SK-N-SH (cell line): ENCODE measurements around the gene RAMP1. TPM values are rescaled to one million over a fixed set of nuclear protein-coding genes. Genes with fewer than 3 reads are reported as not detected.
A peak's percentile ranks its signal among the peaks of the same experiment; 100 is the strongest.

Source experiments
- CTCF ChIA-PET: fragments of 300-600, 350-600 bp; formaldehyde crosslinking; extraction: SDS; loops from one replicate; lab custom pipeline; 2021; lab: Yijun Ruan, JAX
- POLR2A ChIA-PET: fragments of 350-600 bp; sonication (Branson Sonifier 250); formaldehyde crosslinking; extraction: SDS; loops from one replicate; lab custom pipeline; 2020; ENCODE audit warnings: antibody characterized with exemption, inconsistent platforms; lab: Yijun Ruan, JAX
- DNase-seq: peaks from one replicate; pipeline ENCODE4 v3.0.0; 2012
- H2AFZ ChIP-seq: fragments of 200-600 bp; sonication (generic); 2 replicates; pipeline ENCODE4 v1.8.1; 2016; ENCODE audit warnings: antibody characterized with exemption, mild to moderate bottlenecking, low read depth
- H3F3A ChIP-seq: fragments of 200-600 bp; sonication (generic); replicated peaks from 2 replicates; pipeline ENCODE3; 2016; ENCODE audit warnings: antibody characterized with exemption, mild to moderate bottlenecking; ENCODE audit not compliant: insufficient read depth
- H3K27ac ChIP-seq, 2 experiments: fragments of 200-500 bp in 1 of 2; fragments of 200-600 bp in 1 of 2; sonication (Bioruptor generic) in 1 of 2; sonication (generic), shearing (Covaris generic) in 1 of 2; 2 replicates each; pipeline versions ENCODE4 v1.5.1 to v1.6.1; 2014 to 2016; ENCODE audit warnings: low read depth in 2 of 2, inconsistent platforms in 1 of 2, low read length in 1 of 2, mild to moderate bottlenecking in 1 of 2, mixed read lengths in 1 of 2
- H3K27me3 ChIP-seq: fragments of 200-600 bp; sonication (generic), shearing (Covaris generic); 2 replicates; pipeline ENCODE4 v1.6.1; 2016; ENCODE audit warnings: mixed run types; ENCODE audit not compliant: insufficient read depth
- H3K36me3 ChIP-seq, 2 experiments: fragments of 200-500 bp in 1 of 2; fragments of 200-600 bp in 1 of 2; sonication (Bioruptor generic) in 1 of 2; sonication (generic) in 1 of 2; replicated peaks in 1 of 2; 2 replicates each; pipeline versions ENCODE3 to v1.5.1; 2014 to 2016; ENCODE audit warnings: low read length in 1 of 2, mild to moderate bottlenecking in 1 of 2; ENCODE audit not compliant: insufficient read depth in 2 of 2, control insufficient read depth in 1 of 2
- H3K4me1 ChIP-seq, 2 experiments: fragments of 200-500 bp in 1 of 2; fragments of 200-600 bp in 1 of 2; sonication (Bioruptor generic) in 1 of 2; sonication (generic), shearing (Covaris generic) in 1 of 2; 2 replicates each; pipeline versions ENCODE4 v1.5.1 to v1.6.1; 2014 to 2016; ENCODE audit warnings: low read depth in 1 of 2, low read length in 1 of 2, mixed run types in 1 of 2; ENCODE audit not compliant: insufficient read depth in 2 of 2, control insufficient read depth in 1 of 2
- H3K4me2 ChIP-seq: fragments of 200-600 bp; sonication (generic), shearing (Covaris generic); 2 replicates; pipeline ENCODE4 v1.6.1; 2017; ENCODE audit warnings: mixed run types
- H3K4me3 ChIP-seq, 2 experiments: fragments of 200-500 bp in 1 of 2; fragments of 200-600 bp in 1 of 2; sonication (Bioruptor generic) in 1 of 2; sonication (generic), shearing (Covaris generic) in 1 of 2; 2 replicates each; pipeline versions ENCODE4 v1.5.1 to v1.8.1; 2014 to 2016; ENCODE audit warnings: low read depth in 2 of 2, inconsistent platforms in 1 of 2, low read length in 1 of 2, mild to moderate bottlenecking in 1 of 2, mixed read lengths in 1 of 2, moderate library complexity in 1 of 2
- H3K79me2 ChIP-seq: fragments of 200-600 bp; sonication (generic); 2 replicates; pipeline ENCODE4 v1.8.1; 2017; ENCODE audit warnings: mild to moderate bottlenecking; ENCODE audit not compliant: insufficient read depth
- H3K9ac ChIP-seq: fragments of 200-600 bp; sonication (generic); 2 replicates; pipeline ENCODE4 v1.6.1; 2017; ENCODE audit warnings: mixed run types
- H3K9me2 ChIP-seq: fragments of 200-600 bp; sonication (generic); 2 replicates; pipeline ENCODE4 v1.6.1; 2017; ENCODE audit warnings: mixed run types
- H3K9me3 ChIP-seq: fragments of 200-600 bp; sonication (generic); 2 replicates; pipeline ENCODE4 v1.6.1; 2017; ENCODE audit warnings: mixed run types, mild to moderate bottlenecking, moderate library complexity
- H4K20me1 ChIP-seq: fragments of 200-600 bp; sonication (generic); 2 replicates; pipeline ENCODE4 v1.6.1; 2017; ENCODE audit warnings: mild to moderate bottlenecking, mixed run types; ENCODE audit not compliant: insufficient read depth
- EP300 ChIP-seq, 2 experiments: IDR thresholded peaks; 2 replicates each; pipeline versions ENCODE4 v1.4.0 to v1.6.1; 2012; ENCODE audit warnings: borderline replicate concordance in 1 of 2, low read depth in 1 of 2, low read length in 1 of 2
- EZH2phosphoT487 ChIP-seq: fragments of 200-600 bp; sonication (generic); IDR thresholded peaks from 2 replicates; pipeline ENCODE4 v1.6.1; 2017; ENCODE audit warnings: low read depth, mixed run types, mild to moderate bottlenecking, antibody characterized with exemption, moderate library complexity, borderline replicate concordance
- FOSL2 ChIP-seq: IDR thresholded peaks from 2 replicates; pipeline ENCODE4 v1.4.0; 2012; ENCODE audit warnings: low read depth, mild to moderate bottlenecking, moderate library complexity, borderline replicate concordance
- FOXJ3 ChIP-seq: sonication (generic); formaldehyde crosslinking; IDR thresholded peaks from 2 replicates; pipeline ENCODE4 v1.5.1; 2020; ENCODE audit warnings: mild to moderate bottlenecking, missing genetic modification reagents
- GABPA ChIP-seq: IDR thresholded peaks from 2 replicates; pipeline ENCODE4 v1.4.0; 2012; ENCODE audit warnings: low read depth, mild to moderate bottlenecking
- JUND ChIP-seq: IDR thresholded peaks from 2 replicates; pipeline ENCODE4 v1.4.0; 2012
- MXI1 ChIP-seq: IDR thresholded peaks from 2 replicates; pipeline ENCODE4 v1.6.1; 2012; ENCODE audit warnings: mild to moderate bottlenecking, low read depth, low read length, improper control_type of control experiment
- POLR2AphosphoS5 ChIP-seq: IDR thresholded peaks from 2 replicates; pipeline ENCODE4 v1.6.1; 2012; ENCODE audit warnings: low read depth, low read length
- RAD21 ChIP-seq: IDR thresholded peaks from 2 replicates; pipeline ENCODE4 v1.6.1; 2012; ENCODE audit warnings: mild to moderate bottlenecking, low read length
- RXRA ChIP-seq: IDR thresholded peaks from 2 replicates; pipeline ENCODE4 v1.4.0; 2012; ENCODE audit warnings: low read depth, mild to moderate bottlenecking, borderline replicate concordance
- SIN3A ChIP-seq: IDR thresholded peaks from 2 replicates; pipeline ENCODE4 v1.6.1; 2012; ENCODE audit warnings: low read depth, mild to moderate bottlenecking, low read length, moderate library complexity, borderline replicate concordance
- TCF12 ChIP-seq: IDR thresholded peaks from 2 replicates; pipeline ENCODE4 v1.4.0; 2012
- TEAD4 ChIP-seq: IDR thresholded peaks from 2 replicates; pipeline ENCODE4 v1.4.0; 2012; ENCODE audit warnings: mild to moderate bottlenecking, borderline replicate concordance; ENCODE audit not compliant: insufficient read depth
- USF2 ChIP-seq: fragments of 150-350 bp; IDR thresholded peaks from 2 replicates; pipeline ENCODE4 v1.6.1; 2017; ENCODE audit warnings: antibody characterized with exemption, low read length, low read depth, borderline replicate concordance
- YY1 ChIP-seq: IDR thresholded peaks from 2 replicates; pipeline ENCODE4 v1.4.0; 2012; ENCODE audit warnings: low read depth, mild to moderate bottlenecking
- WGBS: methylation state at CpG from one replicate; pipeline ENCODE4 v1.1.6; 2017; ENCODE audit warnings: low lambda C conversion rate; 5-methylcytosine and 5-hydroxymethylcytosine counted together
- polyA plus RNA-seq, 3 experiments: library from polyadenylated mRNA; depleted of rRNA; stranded (reverse); fragments of >200 nt; gene quantifications; 2 replicates each; pipeline ENCODE4 v1.2.3, GENCODE V29; 2012
- TF ChIP-seq, protein P1 (sequence below): fragments of 150-350 bp; IDR thresholded peaks from 2 replicates; pipeline ENCODE4 v1.6.1; 2016; ENCODE audit warnings: mild to moderate bottlenecking, low read depth, low read length

RAMP1 gene
- polyA plus RNA-seq, 1 of the 3 experiments (the other 2 are of a cell fraction) = 27.9 TPM

GRCh38 chr2:237879991-237880560, 20.7 kb downstream of the RAMP1 start:
- peaks cover 2 to 73% of the 10 kb centered on the region in 2 experiments; a peak in 1 of 4 replicates for H3K4me1 ChIP-seq
- H3F3A ChIP-seq = no peaks in the 10 kb centered on the region
- no peaks in the 10 kb centered on the region for H3K9me2 ChIP-seq
- no peak overlapping the region for H3K4me3 ChIP-seq
- ChIA-PET CTCF (interaction anchor here (1.1 kb wide), 1 partner anchor 14 kb away, joined by 3 read pairs; no protein-coding TSS in a partner anchor), POLR2A (no interaction called here)
- H4K20me1 ChIP-seq = no peaks in the 10 kb centered on the region
- peaks cover 0 to 2% of the 10 kb centered on the region in 2 experiments for H3K36me3 ChIP-seq
- H2AFZ ChIP-seq = no peak overlapping the region
- TF ChIP-seq RAD21 (no peak), TEAD4 (no peak), YY1 (no peak), JUND (no peak), RXRA (no peak), FOSL2 (no peak), FOXJ3 (no peak), POLR2AphosphoS5 (no peak), USF2 (no peak), TCF12 (no peak), MXI1 (no peak), EZH2phosphoT487 (no peak), GABPA (no peak)
- TF ChIP-seq, protein P1, sequence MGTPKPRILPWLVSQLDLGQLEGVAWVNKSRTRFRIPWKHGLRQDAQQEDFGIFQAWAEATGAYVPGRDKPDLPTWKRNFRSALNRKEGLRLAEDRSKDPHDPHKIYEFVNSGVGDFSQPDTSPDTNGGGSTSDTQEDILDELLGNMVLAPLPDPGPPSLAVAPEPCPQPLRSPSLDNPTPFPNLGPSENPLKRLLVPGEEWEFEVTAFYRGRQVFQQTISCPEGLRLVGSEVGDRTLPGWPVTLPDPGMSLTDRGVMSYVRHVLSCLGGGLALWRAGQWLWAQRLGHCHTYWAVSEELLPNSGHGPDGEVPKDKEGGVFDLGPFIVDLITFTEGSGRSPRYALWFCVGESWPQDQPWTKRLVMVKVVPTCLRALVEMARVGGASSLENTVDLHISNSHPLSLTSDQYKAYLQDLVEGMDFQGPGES = no peak
- no peaks in the 10 kb centered on the region for H3K27me3 ChIP-seq
- DNase-seq = no peak
- H3K9ac ChIP-seq = no peak overlapping the region
- no peak overlapping the region for H3K4me2 ChIP-seq
- H3K9me3 ChIP-seq = no peaks in the 10 kb centered on the region
- 95% methylated on average over 12 of the region's 12 CpGs for WGBS
- no peaks in the 10 kb centered on the region for H3K79me2 ChIP-seq
- peak overlapping the region in 1 of 2 experiments; percentile 47; a peak in 1 of 4 replicates for H3K27ac ChIP-seq

DNA sequence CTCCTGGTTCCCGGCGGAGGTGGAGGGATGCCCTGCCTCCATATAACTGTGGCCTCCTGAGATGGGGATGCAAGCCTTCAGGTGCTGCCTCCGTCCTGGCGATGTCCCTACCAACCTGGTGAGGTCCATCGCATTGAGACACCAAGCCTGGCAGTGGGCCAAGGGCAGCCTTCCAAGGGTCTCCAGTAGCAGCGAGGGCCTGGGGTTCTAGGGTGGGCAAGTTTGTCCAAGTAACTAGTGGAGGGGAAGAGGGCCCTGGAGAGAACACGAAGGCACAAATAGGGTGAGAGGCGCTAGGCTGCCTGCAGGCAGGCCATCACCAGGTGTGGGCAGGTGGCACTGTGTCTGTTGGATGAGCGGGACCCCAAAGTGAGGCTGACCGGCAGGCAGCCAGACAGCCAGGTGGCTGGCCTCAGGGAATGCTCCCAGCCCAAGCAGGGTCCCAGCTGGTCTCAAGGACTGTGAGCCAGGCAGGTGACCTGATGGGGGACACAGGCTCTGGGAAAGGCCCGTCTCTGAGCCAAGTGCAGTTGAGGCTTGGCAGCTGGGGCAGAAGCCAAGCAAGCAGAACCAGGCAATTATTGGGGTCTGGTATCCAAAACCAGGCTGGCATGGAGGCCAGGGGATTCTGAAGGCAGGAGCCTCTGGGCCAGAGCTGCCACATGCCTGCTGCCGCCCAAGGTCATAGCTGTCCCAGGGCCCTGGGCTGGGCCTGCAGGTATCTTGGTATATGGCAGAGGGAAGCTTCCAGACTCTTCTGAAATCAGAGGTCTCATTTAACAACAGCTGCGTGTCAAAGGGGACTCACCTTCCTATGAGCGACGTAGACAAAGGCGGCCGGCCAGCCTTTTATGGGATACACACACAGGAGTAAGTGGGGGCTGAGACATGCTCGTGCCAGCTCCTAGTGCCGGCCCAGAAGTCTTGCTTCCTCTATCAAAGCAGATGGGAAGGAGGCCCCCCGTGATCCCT, 23.4 kb downstream of the RAMP1 start:
- Histone ChIP-seq H3K27ac (peak overlapping the region in 1 of 2 experiments; percentile 99; a peak in 2 of 4 replicates), H3K36me3 (peaks cover 0 to 2% of the 10 kb centered on the region in 2 experiments), H3K4me1 (peaks cover 0 to 75% of the 10 kb centered on the region in 2 experiments; a peak in 1 of 4 replicates), H3K4me3 (no peak overlapping the region), H3K4me2 (no peak overlapping the region), H4K20me1 (no peaks in the 10 kb centered on the region), H3K27me3 (no peaks in the 10 kb centered on the region), H3K9ac (no peak overlapping the region), H3K9me3 (no peaks in the 10 kb centered on the region), H3K79me2 (no peaks in the 10 kb centered on the region), H2AFZ (no peak overlapping the region), H3F3A (no peaks in the 10 kb centered on the region), H3K9me2 (no peaks in the 10 kb centered on the region)
- 88% methylated on average over 12 of the region's 20 CpGs for WGBS
- CTCF ChIA-PET = interaction anchor here (7.4 kb wide), 1 partner anchor 19 kb away, joined by 58 read pairs; no protein-coding TSS in a partner anchor
- TF ChIP-seq EP300 (IDR thresholded peaks at IDR 0.05; ENCODE audit: borderline replicate concordance in 1 of 2, low read depth in 1 of 2, low read length in 1 of 2) = peak in 1 of 2 experiments; percentile 54; a peak in 2 of 4 replicates
- no peak for TF ChIP-seq SIN3A
- POLR2A ChIA-PET = no interaction called here
- DNase-seq = no peak
